Pancreas (tissue), 10 donors: ENCODE data around the gene AATK. TPM values are rescaled to one million over a fixed set of nuclear protein-coding genes. Genes with fewer than 3 reads are reported as not detected.

Source experiments
- ATAC-seq, 4 donors: fragments of 200-7000 bp; cut with Tn5 transposase; one replicate each; pipeline versions ENCODE4 v1.8.0 to v1.9.1; 2020; ENCODE audit warnings: mild to moderate bottlenecking in 4 of 4, moderate library complexity in 4 of 4
- DNase-seq, 6 donors: peaks; one replicate each; pipeline ENCODE4 v3.0.0-alpha.2; 2020
- FAIRE-seq: peaks from 2 replicates; lab custom pipeline; 2012; peaks lifted over from hg19 to GRCh38; lab: Jason Lieb, UNC
- H3K27ac ChIP-seq, 4 donors: fragments of 200-600 bp; sonication (generic); 1 replicate in 3 of 4; 2 replicates in 1 of 4; pipeline versions ENCODE4 v1.5.0 to v1.8.0; 2020
- H3K27me3 ChIP-seq, 4 donors: fragments of 200-600 bp; one replicate each; pipeline ENCODE4 v1.8.0; 2021
- H3K36me3 ChIP-seq, 3 donors: fragments of 200-600 bp; sonication (generic) in 1 of 3; one replicate each; pipeline versions ENCODE4 v1.5.0 to v1.8.0; 2020 to 2021
- H3K4me1 ChIP-seq, 3 donors: fragments of 200-600 bp; one replicate each; pipeline ENCODE4 v1.8.0; 2021
- H3K4me3 ChIP-seq, 4 donors: fragments of 200-600 bp; sonication (generic) in 2 of 4; one replicate each; pipeline versions ENCODE4 v1.5.0 to v1.8.0; 2020 to 2021
- H3K9me3 ChIP-seq, 4 donors: fragments of 200-600 bp; one replicate each; pipeline ENCODE4 v1.8.0; 2021
- WGBS, 2 donors: extraction: QIAGEN DNeasy Blood & Tissue Kit; methylation state at CpG; one replicate each; pipeline ENCODE4 v1.1.7; 2013; 5-methylcytosine and 5-hydroxymethylcytosine counted together
- intact Hi-C, 3 donors: fragments of 100-400 bp; cut with DNase I; formaldehyde crosslinking; loops; one replicate each; pipeline versions ENCODE4 v1.11.1 to v1.14.2; 2022
- polyA plus RNA-seq, 2 donors: library from polyadenylated mRNA; stranded (reverse); fragments of 200-250 nt; gene quantifications; one replicate each; pipeline ENCODE4 v1.2.3, GENCODE V29; 2013
- total RNA-seq, 6 donors: library from RNA; stranded (reverse); fragmentation: NEBNext Ultra II Directional in 4 of 6; extraction: Animal tissue kit (Norgen Biotek cat#: 25700) in 4 of 6; gene quantifications; one replicate each; pipeline versions ENCODE4 v1.2.1 to v1.2.4, GENCODE V29; 2021 to 2023
- TF ChIP-seq, protein P1 (sequence below), 4 donors: fragments of 200-600 bp; sonication (generic) in 3 of 4; IDR thresholded peaks; one replicate each; pipeline versions ENCODE4 v1.5.0 to v1.8.0; 2021; ENCODE audit warnings: antibody characterized with exemption in 4 of 4
- donor health status: healthy with polysubstance abuse.
- donor health status: DM: no; HTN: no; CAD: no; lungs with moderate emphysema.
- donor health status: DM: no; HTN: no; CAD: no.
- donor health status: control.
- donor health status: control.
- donor health status: Bipolar disorder and iron deficiency.
- donor health status: DM: yes; HTN: yes; CAD: no.
- donor health status: DM: no; HTN: no; CAD: no.
- donor health status: DM: no; HTN: no; CAD: no.
- donor health status: DM: yes; HTN: yes; CAD: no.

AATK gene
- total and polyA plus RNA-seq, 8 donors = 24.3 to 49.6 (median 30.1) TPM

DNA sequence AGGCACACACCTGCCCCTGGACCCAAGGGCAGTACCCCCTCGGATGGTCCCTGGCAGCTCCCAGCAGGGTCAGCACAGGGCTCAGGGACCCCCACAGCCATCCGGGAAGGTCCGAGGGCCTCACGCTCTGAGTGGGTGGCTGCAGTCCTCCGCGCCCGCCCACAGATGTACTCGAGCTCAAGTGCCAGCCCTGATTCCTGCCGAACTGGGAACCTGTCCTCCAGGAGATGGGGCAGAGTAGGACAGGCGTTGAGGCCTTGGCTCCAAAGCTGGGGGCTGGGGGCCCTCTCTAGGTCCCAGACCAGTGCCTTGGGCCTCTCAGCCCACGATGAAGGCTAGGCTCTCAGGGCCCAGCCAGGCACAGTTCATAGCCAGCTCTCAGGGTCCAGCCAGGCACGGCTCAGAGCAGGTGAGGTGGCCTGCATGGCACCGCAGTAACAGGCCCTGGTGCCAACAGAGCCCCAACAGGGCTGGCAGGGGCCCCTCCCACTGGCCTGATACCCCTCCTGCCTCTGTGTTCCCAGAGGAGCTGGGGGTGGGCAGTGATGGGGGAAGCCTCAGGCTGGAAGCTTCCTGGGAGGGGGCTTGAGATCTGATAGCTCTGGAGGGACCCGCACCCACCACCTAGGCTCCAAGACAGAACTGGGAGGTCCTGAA is 36.2 kb downstream of the AATK start:
- Histone ChIP-seq H3K4me1 (no peaks in the 10 kb centered on the region), H3K27ac (no peak overlapping the region), H3K27me3 (no peaks in the 10 kb centered on the region), H3K4me3 (no peak overlapping the region), H3K9me3 (no peaks in the 10 kb centered on the region), H3K36me3 (no peaks in the 10 kb centered on the region)
- ATAC-seq = no peak
- no peak for DNase-seq
- TF ChIP-seq, protein P1, sequence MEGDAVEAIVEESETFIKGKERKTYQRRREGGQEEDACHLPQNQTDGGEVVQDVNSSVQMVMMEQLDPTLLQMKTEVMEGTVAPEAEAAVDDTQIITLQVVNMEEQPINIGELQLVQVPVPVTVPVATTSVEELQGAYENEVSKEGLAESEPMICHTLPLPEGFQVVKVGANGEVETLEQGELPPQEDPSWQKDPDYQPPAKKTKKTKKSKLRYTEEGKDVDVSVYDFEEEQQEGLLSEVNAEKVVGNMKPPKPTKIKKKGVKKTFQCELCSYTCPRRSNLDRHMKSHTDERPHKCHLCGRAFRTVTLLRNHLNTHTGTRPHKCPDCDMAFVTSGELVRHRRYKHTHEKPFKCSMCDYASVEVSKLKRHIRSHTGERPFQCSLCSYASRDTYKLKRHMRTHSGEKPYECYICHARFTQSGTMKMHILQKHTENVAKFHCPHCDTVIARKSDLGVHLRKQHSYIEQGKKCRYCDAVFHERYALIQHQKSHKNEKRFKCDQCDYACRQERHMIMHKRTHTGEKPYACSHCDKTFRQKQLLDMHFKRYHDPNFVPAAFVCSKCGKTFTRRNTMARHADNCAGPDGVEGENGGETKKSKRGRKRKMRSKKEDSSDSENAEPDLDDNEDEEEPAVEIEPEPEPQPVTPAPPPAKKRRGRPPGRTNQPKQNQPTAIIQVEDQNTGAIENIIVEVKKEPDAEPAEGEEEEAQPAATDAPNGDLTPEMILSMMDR (IDR thresholded peaks at IDR 0.05) = no peak
- intact Hi-C loops = no loop called here
- no peak for FAIRE-seq
- WGBS, 2 donors = 88% methylated on average over 14 of the region's 14 CpGs

DNA sequence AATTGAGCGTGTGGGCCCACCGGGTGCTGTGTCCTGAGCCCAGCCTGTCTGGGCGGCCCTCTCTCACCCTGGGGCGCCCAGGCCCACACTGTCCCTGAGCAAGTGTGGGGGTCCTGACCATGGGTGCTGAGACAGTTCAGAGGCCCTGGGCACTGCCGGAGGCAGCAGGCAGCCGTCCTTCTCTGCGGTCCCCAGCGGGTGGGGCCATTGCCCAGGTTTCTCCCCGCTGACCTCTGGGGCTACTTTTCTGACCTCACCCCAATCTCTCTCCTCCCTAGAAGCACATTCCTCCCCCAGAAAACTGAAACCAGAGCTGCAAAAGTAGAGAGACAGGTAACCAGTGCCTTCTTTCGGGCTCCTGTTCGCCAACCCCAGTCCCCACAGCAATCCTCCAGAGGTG is 36.7 kb downstream of the AATK start:
- no peaks in the 10 kb centered on the region for H3K36me3 ChIP-seq
- WGBS, 2 donors = 91 to 94% methylated on average over 10 to 11 of the region's 11 CpGs
- H3K27ac ChIP-seq = no peak overlapping the region
- H3K9me3 ChIP-seq = no peaks in the 10 kb centered on the region
- H3K4me3 ChIP-seq = no peak overlapping the region
- H3K27me3 ChIP-seq = no peaks in the 10 kb centered on the region
- TF ChIP-seq, protein P1 (IDR thresholded peaks at IDR 0.05) = no peak
- no peaks in the 10 kb centered on the region for H3K4me1 ChIP-seq
- ATAC-seq (no peak), FAIRE-seq (no peak), DNase-seq (no peak)
- intact Hi-C loops = no loop called here

- H3K27me3 ChIP-seq = no peaks in the 10 kb centered on the region
- intact Hi-C loops = no loop called here
- ATAC-seq (no peak), DNase-seq (no peak), FAIRE-seq (no peak)
- TF ChIP-seq, protein P1 (IDR thresholded peaks at IDR 0.05) = no peak
- no peaks in the 10 kb centered on the region for H3K9me3 ChIP-seq
- H3K36me3 ChIP-seq = no peaks in the 10 kb centered on the region
- H3K4me3 ChIP-seq = no peak overlapping the region
- WGBS, 2 donors = 94 to 95% methylated on average over 23 of the region's 23 CpGs
- H3K27ac ChIP-seq = no peak overlapping the region
- no peaks in the 10 kb centered on the region for H3K4me1 ChIP-seq
These were observed 37.2 kb downstream of the AATK start for GRCh38 chr17:81128774-81129173.

DNA sequence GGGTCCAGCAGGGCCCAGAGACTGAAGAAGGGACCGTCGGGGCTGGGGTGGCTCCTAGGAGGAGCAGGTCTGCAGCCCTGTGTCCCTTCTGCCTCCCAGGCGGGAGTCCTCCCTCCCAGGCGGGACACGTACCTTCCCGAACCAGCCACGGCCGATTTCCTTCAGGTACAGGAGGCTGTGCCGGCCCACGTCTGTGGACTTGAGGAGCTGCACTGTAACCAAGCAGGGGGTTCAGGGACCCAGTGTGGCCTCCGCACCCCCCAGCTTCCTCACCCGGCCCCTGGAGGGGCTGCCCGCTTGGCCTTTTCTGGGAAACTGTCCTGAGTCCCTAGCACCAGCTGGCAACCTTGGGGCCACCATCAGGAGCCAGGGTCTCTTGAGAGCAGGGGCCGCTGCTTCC is 37.7 kb downstream of the AATK start:
- Histone ChIP-seq H3K4me3 (no peak overlapping the region), H3K36me3 (no peaks in the 10 kb centered on the region), H3K27me3 (no peaks in the 10 kb centered on the region), H3K9me3 (no peaks in the 10 kb centered on the region), H3K4me1 (no peaks in the 10 kb centered on the region), H3K27ac (no peak overlapping the region)
- WGBS, 2 donors = 90 to 93% methylated on average over 14 of the region's 14 CpGs
- DNase-seq (no peak), ATAC-seq (no peak), FAIRE-seq (no peak)
- intact Hi-C loops = no loop called here
- TF ChIP-seq, protein P1 (IDR thresholded peaks at IDR 0.05) = no peak

- TF ChIP-seq, protein P1 (IDR thresholded peaks at IDR 0.05) = no peak
- Histone ChIP-seq H3K9me3 (no peaks in the 10 kb centered on the region), H3K4me1 (no peaks in the 10 kb centered on the region), H3K27me3 (no peaks in the 10 kb centered on the region), H3K27ac (no peak overlapping the region), H3K36me3 (no peaks in the 10 kb centered on the region), H3K4me3 (no peak overlapping the region)
- DNase-seq = no peak
- ATAC-seq = no peak
- no peak for FAIRE-seq
- whole genome bisulfite sequencing, 2 donors = 85 to 90% methylated on average over 21 to 25 of the region's 25 CpGs
- intact Hi-C loops = no loop called here
These were observed 38.4 kb downstream of the AATK start for GRCh38 chr17:81127526-81128177.
